ENCODE measurements around the gene KLHL3.
A peak's percentile ranks its signal among the peaks of the same experiment; 100 is the strongest.

The KLHL3 gene

DNA sequence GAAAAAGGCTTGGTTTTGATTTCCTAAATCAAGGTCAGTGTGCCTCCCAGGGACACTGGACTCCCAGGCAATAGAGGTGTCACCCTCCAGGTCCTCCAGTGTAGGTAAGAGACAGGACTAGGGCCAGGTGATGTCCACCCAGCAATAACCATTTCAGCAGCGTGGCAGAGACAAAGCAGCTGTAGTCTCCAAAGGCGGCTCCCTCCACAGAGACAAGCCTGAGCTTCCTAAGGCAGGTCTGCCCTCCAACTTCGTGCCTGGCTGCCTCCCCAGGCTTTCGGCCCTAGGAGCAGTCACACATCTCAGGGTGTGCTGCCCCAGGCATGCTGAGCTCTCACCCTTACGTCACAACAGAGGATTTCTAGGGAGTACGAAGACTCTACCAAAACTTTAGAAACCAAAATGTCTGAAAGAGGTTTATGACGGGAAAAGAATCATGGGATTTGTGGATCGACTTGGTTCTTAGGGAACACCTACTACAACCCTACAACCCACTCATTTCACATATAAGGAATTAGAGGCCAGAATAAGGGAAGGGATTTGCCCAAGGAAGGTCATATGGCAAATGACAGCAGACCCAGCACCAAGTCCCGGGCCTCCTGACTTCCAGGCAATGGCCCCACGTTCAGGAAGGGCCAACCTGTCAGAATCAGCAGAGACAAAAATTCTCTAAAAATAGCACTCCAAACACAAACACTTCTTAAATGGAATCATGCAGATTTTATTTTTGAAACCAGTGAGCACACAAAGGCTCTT is 105.5 kb downstream of the KLHL3 start:
- DNase-seq, result no peak

DNA sequence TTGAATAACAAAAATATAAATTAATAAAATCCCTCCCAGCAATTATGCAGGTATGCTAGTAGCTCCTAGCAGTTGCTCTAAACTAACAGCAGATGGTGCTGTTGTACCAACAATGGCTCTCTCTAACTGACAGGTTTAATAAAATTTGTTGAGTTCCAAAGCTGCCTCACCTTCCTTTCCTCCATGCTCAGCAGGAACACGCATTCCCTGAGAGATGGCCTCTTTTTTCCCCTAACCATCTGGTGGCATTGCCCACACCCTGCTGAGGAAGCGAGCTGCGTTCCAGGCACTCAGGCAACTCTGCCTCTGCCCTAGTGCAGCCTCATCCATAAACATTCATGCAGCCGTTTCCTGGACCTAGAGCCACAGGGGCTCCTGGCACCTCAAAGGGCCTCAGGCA is 106.2 kb downstream of the KLHL3 start:
- DNase-seq, result peak in 1 of 2 donors; percentile 7

DNA sequence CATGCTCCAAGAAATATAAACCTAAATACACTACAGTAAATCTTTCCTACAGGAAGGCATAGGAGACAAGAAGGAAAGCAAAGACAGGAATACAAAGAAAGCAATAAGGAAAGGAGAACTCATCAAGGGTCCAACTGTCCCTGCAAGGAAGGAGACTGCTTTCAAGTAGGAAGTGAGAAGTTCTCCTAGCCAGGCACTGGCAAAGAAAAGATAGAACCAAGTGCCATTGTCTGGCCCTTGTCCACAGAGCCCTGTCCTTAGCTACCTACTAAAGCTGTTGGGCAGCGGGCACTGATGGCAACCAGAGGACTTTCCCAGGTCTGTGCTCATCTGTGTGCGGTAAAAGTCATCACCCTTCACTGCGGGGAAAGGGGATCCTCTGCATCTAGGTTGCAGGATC is 108.2 kb downstream of the KLHL3 start:
- no peak for DNase-seq

DNA sequence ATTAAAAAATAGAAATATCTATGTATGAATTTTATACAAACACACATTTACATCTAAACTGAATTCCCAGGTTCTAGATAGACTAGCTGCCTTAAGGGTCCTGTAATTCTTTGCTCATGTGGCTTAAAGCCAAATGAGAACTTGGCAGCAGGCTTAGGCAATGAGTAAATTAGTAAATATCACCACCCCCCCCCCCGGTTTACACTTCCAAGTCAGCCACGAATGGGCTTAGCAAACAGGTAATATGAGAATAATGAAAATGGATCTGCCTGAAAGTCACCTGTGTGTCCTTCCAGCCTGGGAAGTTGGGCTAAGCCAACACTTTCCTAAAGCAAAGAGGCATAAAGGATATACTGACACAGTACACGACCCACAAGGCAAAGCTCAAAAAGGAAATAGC is 108.6 kb downstream of the KLHL3 start:
- no peak for DNase-seq

DNA sequence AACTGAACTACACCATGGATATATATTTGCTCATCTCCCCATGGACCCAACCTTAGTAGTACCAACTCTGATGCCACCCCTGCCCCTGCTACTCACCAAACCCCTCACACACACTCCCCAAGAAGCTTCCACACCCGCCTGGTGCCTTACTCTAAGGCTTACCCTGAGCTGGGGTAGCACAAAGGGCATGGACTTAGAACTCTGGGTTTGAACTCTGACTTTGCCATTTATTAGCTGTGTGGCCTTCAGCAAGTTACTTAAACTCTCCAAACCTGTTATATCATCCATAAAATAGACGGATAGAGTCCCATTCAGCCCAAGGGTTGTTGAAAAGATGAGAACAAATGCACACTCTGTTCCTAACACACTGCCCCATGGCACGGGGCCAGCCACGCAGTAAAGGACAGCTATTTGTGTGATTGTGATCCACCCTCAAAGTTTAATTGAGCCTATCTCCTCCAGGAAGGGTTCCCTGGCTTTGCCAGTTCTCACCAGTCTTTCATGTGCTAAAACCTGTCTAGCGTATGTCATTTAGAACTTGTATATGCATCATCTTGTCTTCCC is 111.0 kb downstream of the KLHL3 start:
- DNase-seq, result no peak

DNA sequence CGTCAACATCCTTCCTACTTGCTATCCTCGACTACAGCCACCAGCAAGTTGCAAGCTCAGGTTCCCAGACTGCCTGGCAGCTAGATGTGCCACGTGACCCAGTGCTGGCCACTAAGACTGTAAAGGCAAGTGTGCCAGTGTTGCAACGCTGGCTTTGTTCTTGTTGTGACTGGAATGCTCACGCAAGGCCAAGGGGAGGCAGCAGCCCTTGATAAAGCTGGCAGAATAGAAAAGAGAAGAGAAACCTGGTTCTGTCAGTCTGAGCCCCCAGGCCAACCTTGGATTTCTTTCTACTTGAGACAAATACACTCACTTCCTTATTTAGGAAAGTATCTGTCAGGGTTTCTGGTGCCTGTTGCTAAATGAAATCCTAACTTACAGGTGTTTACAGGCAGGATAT is 113.0 kb downstream of the KLHL3 start:
- no peak for DNase-seq

DNA sequence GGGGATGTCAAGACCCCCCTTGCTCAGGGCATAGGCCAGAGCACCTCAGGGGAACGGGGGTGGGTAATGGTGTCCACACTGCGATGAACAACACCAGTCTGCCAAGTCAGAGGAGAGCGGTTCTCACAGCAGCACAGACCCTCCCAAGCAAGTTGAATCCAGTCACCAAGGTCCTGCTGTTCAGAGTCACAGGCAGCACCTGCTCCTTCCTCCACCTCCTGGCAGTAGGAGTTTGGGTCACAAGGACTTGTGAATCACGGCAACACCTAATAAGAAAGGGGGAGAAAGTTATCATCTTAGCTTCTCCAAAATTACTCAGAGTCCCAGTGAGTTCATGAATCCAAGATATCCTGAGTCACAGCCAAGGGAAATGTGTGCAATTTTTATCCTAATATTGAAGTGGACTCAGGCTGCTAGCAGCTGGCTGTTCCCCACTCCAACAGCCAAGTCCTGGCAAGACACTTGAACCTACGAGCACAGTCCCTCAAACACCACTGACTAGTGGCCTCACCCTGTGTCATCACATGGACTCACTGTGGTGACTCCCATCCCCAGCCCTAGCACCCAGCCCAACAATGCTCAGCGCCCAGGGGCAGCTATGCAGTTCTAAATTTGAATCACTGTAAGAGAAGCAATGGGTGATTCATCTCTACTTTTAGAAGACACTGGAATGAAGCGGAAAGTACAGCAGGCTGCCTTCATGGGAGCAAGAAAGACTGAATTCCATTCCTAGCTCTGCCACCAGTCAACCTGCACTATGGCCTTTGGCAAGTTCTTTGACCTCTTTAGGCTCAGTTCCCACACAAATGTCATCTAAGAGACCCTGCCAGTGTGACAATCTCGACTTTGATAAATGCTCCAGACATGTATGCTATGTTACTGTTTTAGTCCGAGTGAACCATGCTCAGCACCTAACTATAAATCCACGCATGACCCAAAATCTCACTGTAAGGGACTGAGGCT is 113.7 kb downstream of the KLHL3 start:
- DNase-seq, result no peak

DNA sequence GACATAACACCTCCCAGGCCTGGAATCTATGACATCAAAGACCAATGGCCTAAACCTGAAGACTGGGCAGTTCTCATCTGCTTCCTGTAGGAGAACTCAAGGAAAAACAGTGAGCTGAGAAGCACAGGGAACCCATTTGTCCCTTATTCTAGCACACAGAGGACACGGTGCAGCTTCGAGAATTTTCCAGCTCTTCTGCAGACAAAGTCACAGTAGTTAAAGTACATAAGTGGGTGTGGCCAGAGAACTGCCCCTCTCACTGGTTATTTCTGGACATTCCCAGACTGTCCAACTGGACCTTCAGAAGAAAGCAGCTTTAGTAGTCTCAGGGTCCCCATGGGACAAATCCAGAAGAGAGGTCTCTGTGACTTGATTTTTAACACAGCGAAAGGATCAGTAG is 114.6 kb downstream of the KLHL3 start:
- no peak for DNase-seq

DNA sequence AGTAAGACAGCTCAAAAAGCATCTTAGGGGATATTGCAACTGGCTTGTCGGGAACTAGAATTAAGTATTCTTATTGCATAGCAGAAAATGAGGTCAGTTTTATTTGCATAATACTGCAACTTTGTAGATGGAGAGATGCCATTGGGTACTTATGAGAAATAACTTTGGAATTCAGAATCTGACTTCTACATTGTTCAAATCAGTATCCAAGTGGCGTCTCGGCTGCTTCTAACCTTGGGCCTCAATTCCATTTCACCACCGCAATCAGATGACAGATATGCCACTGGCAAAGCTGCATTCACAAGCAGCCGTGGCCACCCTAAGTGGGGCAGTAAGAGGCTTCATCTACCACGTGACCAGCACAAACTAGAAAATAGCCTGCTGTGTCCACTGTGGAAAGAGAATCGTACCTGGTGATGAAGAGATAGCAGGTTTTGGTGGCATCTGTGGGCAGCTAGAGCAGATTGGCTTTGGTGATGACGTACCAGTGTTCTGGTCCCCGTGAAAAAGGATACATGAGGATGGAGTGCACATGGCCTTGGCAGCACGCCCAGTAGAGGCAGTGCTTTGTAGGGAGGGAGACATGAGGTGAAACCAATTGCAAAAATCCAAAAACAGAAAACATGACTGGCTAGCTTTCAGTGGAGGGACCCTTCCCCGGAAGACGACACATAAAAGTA is 116.6 kb downstream of the KLHL3 start:
- DNase-seq, result no peak

DNA sequence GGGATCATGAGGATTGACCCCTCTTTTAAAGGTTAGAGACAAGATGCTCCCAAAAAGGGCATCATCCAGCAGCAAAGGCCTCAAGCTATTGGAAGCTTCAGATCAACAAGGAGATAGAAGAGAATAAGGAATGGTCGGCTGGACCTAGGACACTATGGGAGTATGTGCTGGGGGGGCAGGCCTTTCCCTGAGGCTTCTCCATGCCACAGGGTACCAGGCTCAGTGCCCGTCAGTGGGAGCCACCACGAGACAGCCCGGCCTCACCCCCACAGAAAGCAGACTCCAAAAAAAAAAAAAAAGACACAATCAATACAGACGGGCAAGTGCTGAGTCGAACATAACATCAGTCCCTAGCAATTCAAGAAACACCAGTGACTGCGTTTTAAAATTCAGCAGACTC is 117.4 kb downstream of the KLHL3 start:
- no peak for DNase-seq

DNA sequence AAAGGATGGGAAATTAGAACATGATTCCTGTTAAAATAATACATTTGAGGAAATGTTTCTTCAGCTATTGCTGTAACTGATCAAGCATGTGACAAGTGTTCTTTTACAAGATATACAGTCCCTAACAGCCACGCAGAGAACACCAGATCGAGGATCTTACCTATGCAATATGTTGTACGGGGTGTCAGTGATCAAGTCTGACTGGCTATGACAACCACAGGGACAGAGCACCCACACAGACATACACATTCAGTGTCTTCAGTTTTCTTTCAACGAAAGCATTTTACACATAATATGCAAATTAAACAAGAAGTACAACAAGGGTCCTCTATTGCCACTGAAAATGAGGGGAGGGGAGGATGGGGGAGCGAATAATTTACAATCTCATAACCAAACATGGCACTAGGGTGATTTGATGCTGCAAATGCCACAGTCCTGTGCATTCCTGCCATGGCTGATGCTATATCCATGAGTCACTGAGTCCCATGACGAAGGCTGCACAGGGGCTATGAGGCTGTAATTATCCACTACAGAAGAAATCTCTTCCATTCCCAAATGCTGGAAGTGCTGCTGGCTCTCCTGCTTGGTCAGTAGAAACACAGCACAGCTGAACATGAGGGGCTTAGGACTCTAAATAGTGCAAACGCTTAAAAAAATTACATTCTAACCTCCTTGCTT is 118.2 kb downstream of the KLHL3 start:
- DNase-seq, result no peak

DNA sequence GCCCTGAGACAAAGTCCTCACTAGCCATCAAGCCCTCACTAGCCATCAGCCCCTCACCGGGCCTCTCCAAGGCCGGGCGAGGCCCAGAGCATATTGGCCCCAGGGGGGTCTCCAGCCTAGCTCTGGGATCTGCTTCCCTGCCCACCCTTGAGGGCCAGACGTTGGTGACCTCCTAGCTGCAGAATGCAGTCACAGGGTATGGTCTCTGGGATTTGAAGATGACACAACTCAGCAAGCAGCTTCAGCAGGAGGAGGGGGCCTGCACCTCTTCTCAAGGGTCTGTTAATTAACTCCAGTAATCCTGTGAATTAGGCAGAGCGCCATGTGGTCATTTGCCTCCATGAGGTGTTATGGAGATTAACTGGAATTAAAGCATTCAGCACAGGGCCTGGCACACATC is 119.8 kb downstream of the KLHL3 start:
- DNase-seq, result no peak

DNA sequence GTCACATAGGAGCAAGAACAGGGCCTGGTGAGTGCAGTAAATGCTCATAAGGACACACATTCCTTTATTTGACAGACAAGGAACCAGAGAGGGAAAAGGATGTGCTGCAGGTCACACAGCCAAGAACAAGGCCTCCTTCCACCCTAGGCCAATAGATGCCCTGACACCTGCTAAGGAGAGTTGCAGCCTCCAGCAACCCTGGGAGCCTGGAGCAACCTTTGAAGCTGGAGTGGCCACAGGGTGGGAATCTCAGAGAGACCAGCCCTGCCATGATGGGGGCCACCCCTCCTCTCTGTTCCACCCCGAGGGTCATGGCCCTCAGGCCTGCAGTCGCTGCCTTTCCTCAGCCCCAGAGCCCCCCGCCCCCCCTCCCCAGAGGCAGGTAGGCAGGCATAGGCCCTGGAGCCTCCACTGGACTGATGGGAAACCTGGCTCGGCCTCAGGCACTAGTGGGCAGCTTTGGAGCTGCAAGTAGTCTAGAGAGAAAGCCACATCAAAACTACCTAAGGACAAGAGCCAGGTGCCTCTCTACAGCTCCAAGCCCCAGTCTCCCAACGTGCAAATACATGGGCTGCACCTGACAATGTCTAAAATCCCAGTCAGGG is 120.6 kb downstream of the KLHL3 start:
- DNase-seq, result no peak

DNA sequence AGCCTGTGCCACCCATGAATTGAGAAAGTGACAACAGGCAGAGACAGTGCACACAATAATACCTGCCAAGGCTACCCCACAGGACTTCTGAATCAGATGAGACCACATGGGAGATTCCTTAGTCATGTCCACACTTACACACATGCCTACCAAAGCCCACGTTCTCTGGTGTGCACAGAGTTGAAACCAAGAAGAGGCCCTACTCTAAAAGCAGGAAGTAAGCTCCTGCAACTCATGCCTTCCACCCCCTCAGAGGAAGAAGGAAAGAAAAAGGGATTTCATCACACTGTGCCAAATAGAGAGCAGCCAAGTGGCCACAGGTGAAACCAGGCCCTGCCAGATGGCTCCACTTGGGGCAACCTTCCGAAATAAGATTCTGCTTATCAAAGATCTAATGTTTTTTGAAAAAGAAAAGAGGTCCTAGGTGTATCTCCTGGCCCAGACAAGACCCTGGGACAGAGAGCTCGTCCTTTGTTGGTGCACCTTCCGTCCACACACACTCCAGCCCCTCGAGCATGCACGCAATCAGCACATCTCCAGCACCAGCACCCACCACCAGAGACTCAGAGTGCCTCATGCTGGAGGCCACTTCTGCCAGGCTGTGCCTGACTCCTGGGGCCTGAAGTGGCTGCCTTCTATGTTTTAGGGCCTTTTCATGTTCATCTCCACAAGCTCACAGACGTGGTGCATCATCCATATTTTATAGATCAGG is 122.2 kb downstream of the KLHL3 start:
- no peak for DNase-seq

DNA sequence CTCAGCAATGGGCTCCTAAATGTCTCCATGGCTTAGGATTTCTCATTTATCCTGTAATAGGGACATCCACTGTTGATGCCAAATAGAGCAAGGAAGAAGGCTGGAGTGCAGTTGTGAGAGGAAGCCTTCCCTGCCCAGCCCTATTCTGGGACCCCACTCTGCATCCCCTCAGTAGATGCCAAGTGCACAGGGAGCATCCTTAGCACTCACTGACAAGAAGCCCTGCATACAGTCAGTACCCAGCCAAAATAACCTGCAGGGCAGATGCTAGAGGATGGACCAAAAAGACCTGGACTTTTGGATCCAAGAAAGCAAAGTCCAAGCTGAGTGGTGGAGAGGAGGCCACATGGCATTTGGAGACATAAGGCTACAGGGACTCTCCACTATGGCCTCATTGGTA is 123.3 kb downstream of the KLHL3 start:
- DNase-seq, result no peak

DNA sequence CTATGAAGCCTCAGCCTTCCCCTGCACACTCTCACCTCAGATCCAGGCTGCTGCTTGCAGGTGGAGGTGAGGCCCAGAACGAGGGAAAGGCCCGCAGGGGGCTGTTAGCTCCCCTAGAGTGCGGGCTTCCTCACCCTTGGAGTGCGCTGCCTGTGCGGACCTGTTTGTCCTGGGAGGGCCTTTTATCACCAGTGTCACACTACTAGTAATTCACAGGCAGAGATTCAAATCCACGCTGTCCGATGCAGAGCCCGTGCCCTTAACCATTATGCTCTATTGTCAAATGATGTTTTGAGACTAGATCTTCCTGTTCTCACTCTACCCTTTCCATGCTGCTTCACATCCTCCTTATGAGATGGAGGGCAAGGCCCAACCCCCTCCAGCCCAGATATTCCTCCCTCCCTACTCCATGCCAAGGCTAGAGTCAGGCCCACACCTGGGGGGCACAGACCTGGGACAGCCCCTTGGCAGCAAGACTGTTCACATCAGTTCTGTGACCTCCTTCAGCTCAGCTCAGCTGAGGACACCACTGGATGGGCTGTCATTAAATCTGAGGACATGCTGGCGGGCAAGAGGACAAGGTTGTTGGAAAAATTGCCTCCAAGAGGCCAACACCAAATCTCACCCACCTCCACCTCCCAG is 124.0 kb downstream of the KLHL3 start:
- DNase-seq, result no peak

DNA sequence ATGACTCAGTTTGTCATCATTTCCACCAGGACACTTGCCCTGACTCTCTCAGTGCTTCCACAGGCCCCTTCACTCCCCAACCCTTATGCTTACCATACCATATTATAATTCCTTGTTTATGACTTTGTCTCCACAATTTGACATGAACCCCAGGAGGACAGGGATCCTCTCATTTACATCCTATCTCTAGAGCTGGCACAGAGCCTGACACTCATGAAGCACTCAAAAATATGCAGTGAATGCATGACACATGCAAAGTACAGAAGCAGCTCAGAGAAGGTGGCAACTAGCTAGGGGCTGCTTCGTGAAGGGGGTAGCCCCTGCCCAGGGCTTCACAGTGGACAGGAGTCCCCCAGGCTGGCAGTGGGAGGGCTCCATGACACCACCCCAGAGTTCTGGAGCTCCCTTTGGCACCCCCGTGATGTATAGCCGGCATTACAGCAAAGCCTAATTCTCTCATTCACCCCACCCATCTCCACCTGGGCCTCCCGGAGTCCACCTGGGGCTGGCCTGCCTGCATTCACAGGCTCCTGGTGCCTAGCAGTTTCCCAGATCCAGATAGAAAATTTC is 124.8 kb downstream of the KLHL3 start:
- no peak for DNase-seq

DNA sequence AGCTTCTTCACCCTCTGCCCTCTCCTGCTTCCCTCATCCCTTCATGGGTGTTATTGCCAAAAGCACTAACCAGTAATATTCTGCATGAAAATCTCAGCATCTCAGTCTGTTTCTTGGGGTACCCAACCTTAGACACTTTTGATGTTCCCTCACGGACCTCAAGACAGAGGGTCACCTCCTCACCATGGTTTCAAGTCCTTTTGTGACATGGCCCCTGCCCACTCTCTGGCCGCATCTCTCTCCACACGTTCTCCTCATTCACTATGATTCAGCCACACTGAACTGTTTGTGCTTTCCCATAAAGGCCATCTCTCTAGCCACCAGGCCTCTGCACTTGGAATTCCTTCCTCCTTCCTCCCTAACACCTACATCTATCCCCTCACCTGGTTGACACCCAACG is 125.3 kb downstream of the KLHL3 start:
- DNase-seq, result no peak

DNA sequence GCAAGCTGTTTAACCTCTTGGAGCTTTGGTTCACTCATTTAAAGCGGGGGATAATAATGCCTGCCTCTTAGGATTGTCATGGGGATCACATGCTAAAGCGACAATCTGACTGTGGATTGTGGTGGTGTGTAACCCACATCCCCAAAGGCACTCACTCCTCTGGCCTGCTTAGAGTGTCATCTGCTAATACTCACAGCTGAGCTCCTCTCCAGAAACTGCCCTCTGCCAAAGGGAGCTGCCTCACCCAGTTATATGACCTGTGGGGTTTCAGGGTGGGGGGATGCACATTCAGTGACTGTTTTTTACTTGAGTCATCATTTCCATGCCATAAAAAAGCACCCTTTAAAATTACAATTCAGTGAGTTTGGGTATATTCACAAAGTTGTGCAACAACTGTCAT is 126.8 kb downstream of the KLHL3 start:
- DNase-seq, result no peak

DNA sequence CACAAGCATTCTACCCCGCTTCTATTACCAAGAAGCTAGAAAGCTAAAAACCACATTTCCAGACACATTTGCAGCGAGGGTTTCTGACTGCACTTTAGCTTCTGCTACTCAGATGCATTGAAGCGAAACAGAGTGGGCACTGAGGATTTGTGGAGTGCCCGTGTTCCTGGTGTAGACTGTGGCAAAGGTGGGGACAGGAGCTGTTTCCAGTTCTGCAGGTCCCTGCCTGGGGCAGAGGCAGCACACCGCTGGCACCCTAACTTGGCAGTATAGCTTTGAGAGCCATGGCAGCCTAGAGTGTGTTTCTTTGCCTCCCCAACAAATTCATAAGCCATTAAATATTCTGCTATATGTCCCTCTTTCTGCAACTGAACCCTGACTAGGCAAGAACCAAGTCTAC is 128.1 kb downstream of the KLHL3 start:
- DNase-seq, result no peak

DNA sequence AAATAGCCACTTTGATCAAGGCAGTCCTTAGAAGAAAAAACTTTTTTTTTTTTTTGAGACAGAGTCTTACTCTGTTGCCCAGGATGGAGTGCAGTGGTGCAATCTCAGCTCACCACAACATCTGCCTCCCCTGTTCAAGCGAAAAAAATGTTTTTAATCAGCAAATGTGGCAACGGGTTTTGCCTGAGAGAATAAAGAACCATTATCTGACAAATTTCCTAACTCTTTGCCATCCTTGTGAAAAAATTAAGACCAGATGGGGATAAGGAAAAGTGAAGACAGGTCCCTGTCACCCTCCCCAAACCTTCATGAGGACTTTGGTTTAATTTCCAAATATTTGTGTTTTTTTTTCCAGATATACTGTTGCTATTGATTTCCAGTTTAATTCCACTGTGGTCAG is 129.5 kb downstream of the KLHL3 start:
- DNase-seq, result no peak

Measured in stimulated activated CD4-positive, alpha-beta T cell treated with anti-CD3 and anti-CD28 coated beads, Interleukin-2, amount 100 ng/mL, for 48 hours (primary cell).